ENCODE results near the gene RBFOX2. TPM values are rescaled to one million over a fixed set of nuclear protein-coding genes. Genes with fewer than 3 reads are reported as not detected.

Gene RBFOX2
- total RNA-seq, 1 donor from 2014 or later, result 126 TPM

DNA sequence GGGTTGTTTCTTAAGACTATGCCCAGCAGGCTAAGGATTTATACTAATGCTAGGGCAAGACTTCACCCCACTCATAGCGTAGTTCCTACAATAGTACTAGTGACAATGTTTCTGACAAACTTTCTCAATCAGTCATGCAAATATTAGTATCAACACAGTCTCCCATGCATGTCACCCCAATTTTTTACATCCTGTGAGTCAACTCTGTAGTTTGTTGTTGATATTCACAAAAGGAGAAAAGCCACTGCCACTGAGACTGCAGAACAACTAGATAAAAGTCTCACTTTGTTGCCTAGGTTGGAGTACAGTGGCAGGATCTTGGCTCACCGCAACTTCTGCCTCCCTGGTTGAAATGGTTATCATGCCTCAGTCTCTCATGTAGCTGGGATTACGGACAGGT is 155.2 kb downstream of the RBFOX2 start:
- TF ChIP-seq, protein P1, sequence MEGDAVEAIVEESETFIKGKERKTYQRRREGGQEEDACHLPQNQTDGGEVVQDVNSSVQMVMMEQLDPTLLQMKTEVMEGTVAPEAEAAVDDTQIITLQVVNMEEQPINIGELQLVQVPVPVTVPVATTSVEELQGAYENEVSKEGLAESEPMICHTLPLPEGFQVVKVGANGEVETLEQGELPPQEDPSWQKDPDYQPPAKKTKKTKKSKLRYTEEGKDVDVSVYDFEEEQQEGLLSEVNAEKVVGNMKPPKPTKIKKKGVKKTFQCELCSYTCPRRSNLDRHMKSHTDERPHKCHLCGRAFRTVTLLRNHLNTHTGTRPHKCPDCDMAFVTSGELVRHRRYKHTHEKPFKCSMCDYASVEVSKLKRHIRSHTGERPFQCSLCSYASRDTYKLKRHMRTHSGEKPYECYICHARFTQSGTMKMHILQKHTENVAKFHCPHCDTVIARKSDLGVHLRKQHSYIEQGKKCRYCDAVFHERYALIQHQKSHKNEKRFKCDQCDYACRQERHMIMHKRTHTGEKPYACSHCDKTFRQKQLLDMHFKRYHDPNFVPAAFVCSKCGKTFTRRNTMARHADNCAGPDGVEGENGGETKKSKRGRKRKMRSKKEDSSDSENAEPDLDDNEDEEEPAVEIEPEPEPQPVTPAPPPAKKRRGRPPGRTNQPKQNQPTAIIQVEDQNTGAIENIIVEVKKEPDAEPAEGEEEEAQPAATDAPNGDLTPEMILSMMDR (conservative IDR thresholded peaks at IDR 0.05), result no peak
- H3K27me3 Mint-ChIP-seq (ENCODE audit: low read depth), result no peaks in the 10 kb centered on the region
- H3K4me3 Mint-ChIP-seq, result no peak overlapping the region
- H3K27ac Mint-ChIP-seq (ENCODE audit: unreplicated experiment), result no peak overlapping the region
- H3K4me1 Mint-ChIP-seq, result peaks cover 9% of the 10 kb centered on the region
- DNase-seq (ENCODE audit: low read depth, low spot score), result no peak
- no peaks in the 10 kb centered on the region for H3K9me3 Mint-ChIP-seq
- peaks cover 3% of the 10 kb centered on the region for H3K36me3 Mint-ChIP-seq (ENCODE audit: low read depth)

DNA sequence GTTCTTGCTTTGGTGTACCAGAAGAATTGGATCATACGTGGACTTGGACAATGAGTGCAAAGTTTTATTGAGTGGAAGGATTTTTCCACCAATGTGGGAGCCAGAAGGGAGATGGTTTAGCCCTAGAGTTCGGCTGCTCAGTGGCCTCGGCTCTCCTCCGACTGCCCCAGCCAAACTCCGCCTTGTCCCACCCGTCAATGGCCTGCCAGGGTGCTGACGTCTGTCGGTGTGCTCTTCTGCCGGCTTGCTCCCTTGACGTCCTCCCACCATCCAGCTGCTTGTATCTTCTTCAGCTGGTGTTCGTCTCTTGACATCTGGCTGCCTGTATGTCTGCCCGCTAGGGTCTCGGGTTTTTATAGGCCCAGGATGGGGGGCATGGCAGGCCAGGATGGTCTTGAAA is 156.2 kb downstream of the RBFOX2 start:
- no peaks in the 10 kb centered on the region for H3K9me3 Mint-ChIP-seq
- no peak overlapping the region for H3K4me3 Mint-ChIP-seq
- peaks cover 9% of the 10 kb centered on the region for H3K4me1 Mint-ChIP-seq
- no peaks in the 10 kb centered on the region for H3K27me3 Mint-ChIP-seq (ENCODE audit: low read depth)
- TF ChIP-seq, protein P1 (conservative IDR thresholded peaks at IDR 0.05), result no peak
- DNase-seq (ENCODE audit: low read depth, low spot score), result no peak
- no peak overlapping the region for H3K27ac Mint-ChIP-seq (ENCODE audit: unreplicated experiment)
- H3K36me3 Mint-ChIP-seq (ENCODE audit: low read depth), result peaks cover 3% of the 10 kb centered on the region

DNA sequence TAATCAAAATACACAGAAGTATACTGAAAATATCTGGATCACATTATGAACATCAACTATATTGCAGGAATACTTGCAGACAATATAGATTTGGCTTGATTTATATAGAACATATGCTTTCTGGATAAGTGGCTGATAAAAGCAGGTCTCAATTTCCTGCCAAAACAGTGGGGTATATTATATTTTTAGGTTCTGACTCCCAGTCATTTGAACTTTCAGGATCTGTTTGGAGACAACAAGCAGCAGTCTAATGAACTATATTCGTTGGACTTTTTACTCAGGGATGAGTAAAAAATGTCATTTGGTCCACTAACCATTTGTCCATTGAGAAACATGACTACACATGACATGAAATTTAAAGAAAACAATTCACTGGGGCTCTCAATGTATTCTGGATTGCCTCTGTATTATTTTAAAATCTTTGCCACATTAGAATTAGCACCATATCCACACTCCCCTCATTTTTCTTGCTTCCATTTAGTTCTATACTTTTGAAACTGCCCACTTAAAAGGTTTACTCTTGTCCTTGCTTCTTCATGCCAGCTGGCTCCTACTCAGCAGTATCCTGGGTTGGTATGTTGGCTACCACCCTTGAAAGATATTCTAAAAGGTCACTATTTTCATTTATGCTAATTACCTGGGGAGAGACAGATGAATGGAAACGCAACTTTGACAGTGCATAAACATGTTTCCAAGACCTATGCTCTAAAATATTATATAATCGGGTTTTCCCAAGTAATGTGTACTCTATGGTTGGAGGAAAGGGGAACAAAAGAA is 157.9 kb downstream of the RBFOX2 start:
- TF ChIP-seq, protein P1 (conservative IDR thresholded peaks at IDR 0.05), result no peak
- Mint-ChIP-seq H3K27ac (ENCODE audit: unreplicated experiment) (no peak overlapping the region), H3K4me1 (peaks cover 11% of the 10 kb centered on the region), H3K36me3 (ENCODE audit: low read depth) (peaks cover 3% of the 10 kb centered on the region), H3K4me3 (no peak overlapping the region), H3K9me3 (no peaks in the 10 kb centered on the region), H3K27me3 (ENCODE audit: low read depth) (no peaks in the 10 kb centered on the region)
- DNase-seq (ENCODE audit: low read depth, low spot score), result no peak

DNA sequence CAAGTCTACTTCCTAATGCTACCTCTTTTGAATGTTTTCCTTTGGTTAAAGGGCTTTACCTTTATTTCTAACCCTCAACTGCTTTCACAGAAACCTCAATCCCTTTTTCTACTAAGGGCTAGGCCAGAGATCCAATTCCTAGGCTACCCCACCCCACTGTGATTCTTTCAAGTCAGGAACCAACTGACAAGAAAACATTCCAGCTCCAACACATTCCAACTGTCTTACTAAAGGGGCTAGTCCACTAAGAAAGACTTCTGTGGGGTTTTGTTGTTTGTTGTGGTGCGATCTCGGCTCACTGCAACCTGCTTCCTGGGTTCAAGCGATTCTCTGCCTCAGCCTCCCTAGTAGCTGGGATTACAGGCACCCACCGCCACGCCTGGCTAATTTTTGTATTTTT is 159.7 kb downstream of the RBFOX2 start:
- Mint-ChIP-seq H3K9me3 (no peaks in the 10 kb centered on the region), H3K27ac (ENCODE audit: unreplicated experiment) (no peak overlapping the region), H3K27me3 (ENCODE audit: low read depth) (no peaks in the 10 kb centered on the region), H3K4me1 (peaks cover 20% of the 10 kb centered on the region), H3K4me3 (no peak overlapping the region), H3K36me3 (ENCODE audit: low read depth) (peaks cover 3% of the 10 kb centered on the region)
- TF ChIP-seq, protein P1 (conservative IDR thresholded peaks at IDR 0.05), result no peak
- no peak for DNase-seq (ENCODE audit: low read depth, low spot score)

DNA sequence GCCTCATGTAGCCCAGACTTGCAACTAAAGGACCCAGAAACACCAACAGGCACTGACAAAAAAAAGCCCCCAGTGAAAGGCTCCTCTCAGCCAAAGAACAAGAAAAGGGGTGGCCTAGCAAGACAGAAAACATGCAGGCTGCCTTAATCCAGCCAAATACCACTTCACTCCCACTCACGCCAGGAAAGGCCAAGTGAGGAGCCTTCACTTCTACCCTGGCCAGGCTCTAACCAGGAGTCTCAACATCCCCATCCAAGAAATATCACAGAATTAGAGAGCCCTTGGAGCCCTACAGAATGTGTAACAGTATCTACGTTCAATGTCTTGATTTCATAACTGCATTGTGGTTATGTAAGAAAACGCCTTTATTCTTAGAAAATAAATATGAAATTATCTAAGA is 162.0 kb downstream of the RBFOX2 start:
- no peak for DNase-seq (ENCODE audit: low read depth, low spot score)
- no peaks in the 10 kb centered on the region for H3K9me3 Mint-ChIP-seq
- H3K27ac Mint-ChIP-seq (ENCODE audit: unreplicated experiment), result no peak overlapping the region
- no peaks in the 10 kb centered on the region for H3K27me3 Mint-ChIP-seq (ENCODE audit: low read depth)
- no peak overlapping the region for H3K4me3 Mint-ChIP-seq
- peaks cover 3% of the 10 kb centered on the region for H3K36me3 Mint-ChIP-seq (ENCODE audit: low read depth)
- H3K4me1 Mint-ChIP-seq, result peaks cover 29% of the 10 kb centered on the region
- TF ChIP-seq, protein P1 (conservative IDR thresholded peaks at IDR 0.05), result no peak

All from neural crest cell (in vitro differentiated cells).